ENCODE measurements around the gene SECISBP2L. TPM values are rescaled to one million over a fixed set of nuclear protein-coding genes. Genes with fewer than 3 reads are reported as not detected.

SECISBP2L gene, protein sequence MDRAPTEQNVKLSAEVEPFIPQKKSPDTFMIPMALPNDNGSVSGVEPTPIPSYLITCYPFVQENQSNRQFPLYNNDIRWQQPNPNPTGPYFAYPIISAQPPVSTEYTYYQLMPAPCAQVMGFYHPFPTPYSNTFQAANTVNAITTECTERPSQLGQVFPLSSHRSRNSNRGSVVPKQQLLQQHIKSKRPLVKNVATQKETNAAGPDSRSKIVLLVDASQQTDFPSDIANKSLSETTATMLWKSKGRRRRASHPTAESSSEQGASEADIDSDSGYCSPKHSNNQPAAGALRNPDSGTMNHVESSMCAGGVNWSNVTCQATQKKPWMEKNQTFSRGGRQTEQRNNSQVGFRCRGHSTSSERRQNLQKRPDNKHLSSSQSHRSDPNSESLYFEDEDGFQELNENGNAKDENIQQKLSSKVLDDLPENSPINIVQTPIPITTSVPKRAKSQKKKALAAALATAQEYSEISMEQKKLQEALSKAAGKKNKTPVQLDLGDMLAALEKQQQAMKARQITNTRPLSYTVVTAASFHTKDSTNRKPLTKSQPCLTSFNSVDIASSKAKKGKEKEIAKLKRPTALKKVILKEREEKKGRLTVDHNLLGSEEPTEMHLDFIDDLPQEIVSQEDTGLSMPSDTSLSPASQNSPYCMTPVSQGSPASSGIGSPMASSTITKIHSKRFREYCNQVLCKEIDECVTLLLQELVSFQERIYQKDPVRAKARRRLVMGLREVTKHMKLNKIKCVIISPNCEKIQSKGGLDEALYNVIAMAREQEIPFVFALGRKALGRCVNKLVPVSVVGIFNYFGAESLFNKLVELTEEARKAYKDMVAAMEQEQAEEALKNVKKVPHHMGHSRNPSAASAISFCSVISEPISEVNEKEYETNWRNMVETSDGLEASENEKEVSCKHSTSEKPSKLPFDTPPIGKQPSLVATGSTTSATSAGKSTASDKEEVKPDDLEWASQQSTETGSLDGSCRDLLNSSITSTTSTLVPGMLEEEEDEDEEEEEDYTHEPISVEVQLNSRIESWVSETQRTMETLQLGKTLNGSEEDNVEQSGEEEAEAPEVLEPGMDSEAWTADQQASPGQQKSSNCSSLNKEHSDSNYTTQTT
- total RNA-seq = 38.0 and 44.8 TPM in 2 replicates

GRCh38 chr15:49046220-49047102 is at the start of gene SECISBP2L:
Gene SECISBP2L, minus strand, starts transcription at chr15:49046446. Its CDS starts 147 bp downstream, at chr15:49046299.
- H3K9me3 Mint-ChIP-seq = no peaks in the 10 kb centered on the region
- peak; percentile 87 for DNase-seq (ENCODE audit: low spot score)
- intact Hi-C loops (cut with micrococcal nuclease) = loop anchor here (1.0 to 10.0 kb wide), 6 partner anchors 109 to 712 kb away; partner anchors contain the start of genes CEP152, COPS2, DTWD1 and DUT
- no peaks in the 10 kb centered on the region for H3K27me3 Mint-ChIP-seq (ENCODE audit: insufficient read depth)
- H3K36me3 Mint-ChIP-seq (ENCODE audit: low read depth) = peaks cover 7% of the 10 kb centered on the region
- peak within 1 kb of the TSS; percentile 96 for H3K4me3 Mint-ChIP-seq
- peak within 1 kb of the TSS; percentile 91 for H3K27ac Mint-ChIP-seq
- peaks cover 35% of the 10 kb centered on the region for H3K4me1 Mint-ChIP-seq (ENCODE audit: low read depth)

DNA sequence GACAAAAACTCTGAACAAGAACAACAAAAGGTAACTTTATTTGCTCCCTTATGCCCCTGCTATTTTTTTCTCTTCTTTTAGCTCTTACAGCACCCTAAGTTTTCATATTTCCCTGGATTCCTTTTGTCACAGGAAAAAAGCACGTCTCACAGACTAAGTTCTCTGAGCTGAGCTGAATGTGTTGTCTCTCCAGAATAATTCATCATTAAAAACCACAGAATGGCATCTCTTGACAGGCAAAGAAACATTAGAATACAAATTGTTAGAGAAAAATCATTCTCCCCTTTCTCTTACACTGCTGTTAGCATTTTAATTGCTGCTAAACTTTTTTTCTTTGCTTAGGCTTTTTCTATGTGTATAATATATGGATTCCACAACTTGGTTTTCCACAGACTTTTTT is 48.7 kb upstream of the SECISBP2L start:
- no peak for DNase-seq (ENCODE audit: low spot score)
- intact Hi-C loops (cut with micrococcal nuclease) = no loop called here
- H3K36me3 Mint-ChIP-seq (ENCODE audit: low read depth) = peaks cover 2% of the 10 kb centered on the region
- H3K27ac Mint-ChIP-seq = no peak overlapping the region
- no peaks in the 10 kb centered on the region for H3K27me3 Mint-ChIP-seq (ENCODE audit: insufficient read depth)
- H3K4me1 Mint-ChIP-seq (ENCODE audit: low read depth) = no peaks in the 10 kb centered on the region
- H3K9me3 Mint-ChIP-seq = no peaks in the 10 kb centered on the region
- no peak overlapping the region for H3K4me3 Mint-ChIP-seq

DNA sequence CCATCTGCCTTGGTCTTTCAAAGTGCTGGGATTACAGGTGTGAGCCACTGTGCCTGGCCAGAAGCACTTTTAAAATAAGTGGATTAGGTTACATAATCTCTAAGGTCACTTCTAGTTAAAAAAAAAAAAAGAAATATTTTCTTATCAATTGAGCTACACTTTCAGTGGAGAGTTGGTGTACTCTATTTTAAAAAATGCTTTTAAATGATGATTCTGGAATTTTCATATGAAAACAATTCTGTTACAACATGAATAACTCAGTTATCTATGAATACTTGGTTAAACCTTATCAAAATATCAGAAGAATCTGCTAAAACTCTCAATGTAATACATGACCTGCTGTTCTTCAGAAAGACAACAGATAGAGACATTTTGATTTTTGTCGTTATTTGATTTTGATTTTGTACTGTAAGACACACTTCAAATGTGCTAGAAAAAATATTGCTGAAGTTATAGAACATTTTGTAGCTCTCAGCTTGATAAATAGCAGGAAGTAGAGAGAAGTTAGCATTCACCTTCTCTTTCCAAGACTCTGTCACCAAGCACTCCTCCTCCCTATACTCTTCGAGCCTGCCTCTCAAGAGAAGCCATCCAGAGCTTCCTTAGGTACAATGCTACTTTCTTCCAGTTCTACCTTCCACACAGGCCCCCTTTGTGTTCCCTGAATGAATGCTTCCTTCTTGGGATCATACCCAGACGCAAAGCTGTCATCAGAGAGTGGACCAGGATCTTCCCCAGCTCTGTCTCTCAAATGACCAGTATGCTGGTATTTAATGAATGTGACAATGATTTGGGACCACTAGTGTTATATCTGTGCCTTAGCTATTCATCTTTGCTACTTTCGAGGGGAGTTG is 47.2 kb upstream of the SECISBP2L start:
- intact Hi-C loops (cut with micrococcal nuclease) = no loop called here

GRCh38 chr15:49088996-49089395 is 42.8 kb upstream of the SECISBP2L start:
- H3K27ac Mint-ChIP-seq = no peak overlapping the region
- H3K4me3 Mint-ChIP-seq = no peak overlapping the region
- intact Hi-C loops (cut with micrococcal nuclease) = no loop called here
- no peaks in the 10 kb centered on the region for H3K36me3 Mint-ChIP-seq (ENCODE audit: low read depth)
- no peak for DNase-seq (ENCODE audit: low spot score)
- no peaks in the 10 kb centered on the region for H3K4me1 Mint-ChIP-seq (ENCODE audit: low read depth)
- no peaks in the 10 kb centered on the region for H3K9me3 Mint-ChIP-seq
- H3K27me3 Mint-ChIP-seq (ENCODE audit: insufficient read depth) = peaks cover 6% of the 10 kb centered on the region

More for the DNA sequence above, 47.2 kb upstream of the SECISBP2L start:
- no peak overlapping the region for H3K27ac Mint-ChIP-seq
- H3K4me3 Mint-ChIP-seq = no peak overlapping the region
- no peak for DNase-seq (ENCODE audit: low spot score)
- H3K27me3 Mint-ChIP-seq (ENCODE audit: insufficient read depth) = no peaks in the 10 kb centered on the region
- no peaks in the 10 kb centered on the region for H3K36me3 Mint-ChIP-seq (ENCODE audit: low read depth)
- H3K9me3 Mint-ChIP-seq = no peaks in the 10 kb centered on the region
- H3K4me1 Mint-ChIP-seq (ENCODE audit: low read depth) = no peaks in the 10 kb centered on the region

GRCh38 chr15:49085696-49086459 is 39.6 kb upstream of the SECISBP2L start:
- no peaks in the 10 kb centered on the region for H3K9me3 Mint-ChIP-seq
- no peak overlapping the region for H3K27ac Mint-ChIP-seq
- peaks cover 7% of the 10 kb centered on the region for H3K27me3 Mint-ChIP-seq (ENCODE audit: insufficient read depth)
- H3K4me1 Mint-ChIP-seq (ENCODE audit: low read depth) = no peaks in the 10 kb centered on the region
- H3K4me3 Mint-ChIP-seq = no peak overlapping the region
- intact Hi-C loops (cut with micrococcal nuclease) = no loop called here
- H3K36me3 Mint-ChIP-seq (ENCODE audit: low read depth) = no peaks in the 10 kb centered on the region
- DNase-seq (ENCODE audit: low spot score) = no peak

GRCh38 chr15:49084285-49084570 is 38.0 kb upstream of the SECISBP2L start:
- H3K4me1 Mint-ChIP-seq (ENCODE audit: low read depth) = no peaks in the 10 kb centered on the region
- no peak for DNase-seq (ENCODE audit: low spot score)
- H3K27me3 Mint-ChIP-seq (ENCODE audit: insufficient read depth) = peaks cover 11% of the 10 kb centered on the region
- no peak overlapping the region for H3K27ac Mint-ChIP-seq
- intact Hi-C loops (cut with micrococcal nuclease) = no loop called here
- no peak overlapping the region for H3K4me3 Mint-ChIP-seq
- no peaks in the 10 kb centered on the region for H3K36me3 Mint-ChIP-seq (ENCODE audit: low read depth)
- no peaks in the 10 kb centered on the region for H3K9me3 Mint-ChIP-seq

DNA sequence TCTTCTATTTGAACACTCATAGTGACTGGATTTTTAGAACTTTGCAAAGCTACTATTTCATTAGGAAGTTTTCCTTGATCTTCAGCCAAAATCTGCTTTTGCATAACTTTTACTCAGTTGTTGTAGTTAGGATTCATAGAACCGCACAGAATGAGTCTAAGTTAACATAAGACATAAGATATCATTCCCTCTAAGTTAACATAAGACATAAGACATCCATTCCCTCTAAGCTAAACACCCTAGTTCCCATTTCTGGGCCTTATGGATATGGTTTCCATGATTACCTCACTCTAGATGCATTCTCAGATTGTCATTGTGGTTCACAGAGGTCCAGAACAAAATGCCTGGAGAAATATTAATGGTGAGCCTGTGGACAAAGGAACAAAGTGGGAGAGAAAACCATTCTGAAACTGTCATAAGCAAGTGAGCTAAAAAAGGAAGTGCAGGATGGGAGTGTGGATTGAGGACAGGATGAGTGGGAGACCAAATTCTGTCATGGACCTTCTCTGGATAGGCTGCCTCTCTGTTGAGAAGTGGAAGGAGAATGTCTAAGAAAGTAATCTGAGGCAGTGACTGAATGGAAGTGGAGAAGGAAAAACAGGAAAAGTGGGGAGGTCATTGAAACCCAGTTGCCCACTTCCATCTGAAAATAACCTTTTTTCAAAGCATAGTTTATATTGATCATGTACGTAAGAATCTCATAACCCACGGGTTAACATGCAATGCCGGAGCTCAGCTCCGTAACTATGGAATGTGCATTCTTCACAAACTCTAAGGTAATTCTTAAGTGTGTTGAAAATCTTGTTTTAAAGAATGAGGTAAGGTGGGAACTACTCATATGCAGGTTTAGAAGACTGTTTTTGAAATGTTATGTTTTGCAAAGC is 37.4 kb upstream of the SECISBP2L start:
- no peak overlapping the region for H3K4me3 Mint-ChIP-seq
- no peaks in the 10 kb centered on the region for H3K9me3 Mint-ChIP-seq
- intact Hi-C loops (cut with micrococcal nuclease) = no loop called here
- H3K4me1 Mint-ChIP-seq (ENCODE audit: low read depth) = no peaks in the 10 kb centered on the region
- H3K27ac Mint-ChIP-seq = no peak overlapping the region
- no peak for DNase-seq (ENCODE audit: low spot score)
- H3K36me3 Mint-ChIP-seq (ENCODE audit: low read depth) = no peaks in the 10 kb centered on the region
- H3K27me3 Mint-ChIP-seq (ENCODE audit: insufficient read depth) = peaks cover 13% of the 10 kb centered on the region

GRCh38 chr15:49082960-49083359 is 36.7 kb upstream of the SECISBP2L start:
- peaks cover 13% of the 10 kb centered on the region for H3K27me3 Mint-ChIP-seq (ENCODE audit: insufficient read depth)
- no peaks in the 10 kb centered on the region for H3K4me1 Mint-ChIP-seq (ENCODE audit: low read depth)
- H3K27ac Mint-ChIP-seq = no peak overlapping the region
- intact Hi-C loops (cut with micrococcal nuclease) = no loop called here
- no peak for DNase-seq (ENCODE audit: low spot score)
- H3K4me3 Mint-ChIP-seq = no peak overlapping the region
- no peaks in the 10 kb centered on the region for H3K9me3 Mint-ChIP-seq
- H3K36me3 Mint-ChIP-seq (ENCODE audit: low read depth) = no peaks in the 10 kb centered on the region

DNA sequence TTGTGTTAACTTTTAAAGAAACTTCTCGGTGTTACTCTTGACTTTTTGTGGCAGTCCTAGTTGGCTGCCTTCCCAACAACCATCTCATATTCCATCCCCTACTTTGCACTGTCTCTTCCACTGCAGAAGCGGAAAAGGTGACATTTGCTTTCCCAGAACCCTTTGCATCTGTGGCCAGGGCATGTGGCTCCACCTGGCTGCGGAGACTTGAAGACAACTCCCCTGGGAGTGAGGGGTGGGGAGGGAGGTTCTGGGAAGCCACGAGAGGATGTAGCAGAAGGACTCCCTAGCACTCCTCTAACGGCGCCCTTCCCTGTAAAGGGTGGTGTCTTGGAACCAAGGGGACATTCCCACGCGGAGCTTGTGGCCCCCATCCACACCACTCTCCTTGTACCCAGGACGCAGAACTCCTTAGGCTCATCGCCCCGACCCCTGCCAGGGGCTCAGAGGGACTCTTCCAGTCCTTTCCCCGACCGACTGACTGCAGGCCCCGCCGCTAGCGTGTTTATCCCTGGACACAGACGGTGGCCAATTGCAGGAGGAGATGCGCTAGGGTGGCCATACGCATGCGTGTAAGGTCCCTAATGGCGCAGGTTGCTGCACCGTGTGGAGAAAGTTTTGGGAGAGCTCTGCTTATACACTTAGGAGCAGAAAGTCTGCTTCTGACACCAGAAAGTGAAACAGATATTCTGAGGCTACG is 33.2 kb upstream of the SECISBP2L start:
- DNase-seq (ENCODE audit: low spot score) = no peak
- H3K4me3 Mint-ChIP-seq = no peak overlapping the region
- no peaks in the 10 kb centered on the region for H3K4me1 Mint-ChIP-seq (ENCODE audit: low read depth)
- H3K9me3 Mint-ChIP-seq = no peaks in the 10 kb centered on the region
- intact Hi-C loops (cut with micrococcal nuclease) = no loop called here
- no peak overlapping the region for H3K27ac Mint-ChIP-seq
- H3K27me3 Mint-ChIP-seq (ENCODE audit: insufficient read depth) = peaks cover 7% of the 10 kb centered on the region
- no peaks in the 10 kb centered on the region for H3K36me3 Mint-ChIP-seq (ENCODE audit: low read depth)

GRCh38 chr15:49075881-49076280 is 29.6 kb upstream of the SECISBP2L start:
- intact Hi-C loops (cut with micrococcal nuclease) = no loop called here

More at GRCh38 chr15:49075881-49076280, 29.6 kb upstream of the SECISBP2L start:
- Mint-ChIP-seq H3K27ac (no peak overlapping the region), H3K36me3 (ENCODE audit: low read depth) (no peaks in the 10 kb centered on the region), H3K9me3 (no peaks in the 10 kb centered on the region), H3K27me3 (ENCODE audit: insufficient read depth) (peaks cover 12% of the 10 kb centered on the region), H3K4me3 (no peak overlapping the region), H3K4me1 (ENCODE audit: low read depth) (no peaks in the 10 kb centered on the region)
- DNase-seq (ENCODE audit: low spot score) = no peak

Data from activated T-helper 1 cell treated with anti-CD3 and anti-CD28 coated beads, Interleukin-12 subunit alpha, Interleukin-12 subunit beta, Interleukin-2, Interleukin-4 antibody, amounts not matched to agents 30 ng/mL and 10 ng/mL and 1 ng/mL, durations not matched to agents 14 hours and 24 hours and 36 hours (primary cell).